Measurements from ENCODE around the gene TUBB.

- TF ChIP-seq CTCF (IDR thresholded peaks at IDR 0.05; ENCODE audit: poor library complexity) = no peak
- TF ChIP-seq EZH2 (IDR thresholded peaks at IDR 0.05; ENCODE audit: borderline replicate concordance) = no peak
- TF ChIP-seq EZH2phosphoT487 (IDR thresholded peaks at IDR 0.05; ENCODE audit: low read depth, severe bottlenecking, unreplicated experiment) = no peak
These were observed 41.8 kb downstream of the TUBB start for GRCh38 chr6:30761791-30762429.
